HG02885 (cell line): ENCODE data around the gene GRIK4.

ENCODE experiments used
- ATAC-seq: cut with Tn5 transposase; IDR thresholded peaks from one replicate; pipeline ENCODE4 v1.9.1; 2021; ENCODE audit warnings: mild to moderate bottlenecking; ENCODE audit not compliant: unreplicated experiment, poor library complexity

The GRIK4 gene

GRCh38 chr11:120793150-120793549, 281.6 kb downstream of the GRIK4 start:
- ATAC-seq, result no peak

DNA sequence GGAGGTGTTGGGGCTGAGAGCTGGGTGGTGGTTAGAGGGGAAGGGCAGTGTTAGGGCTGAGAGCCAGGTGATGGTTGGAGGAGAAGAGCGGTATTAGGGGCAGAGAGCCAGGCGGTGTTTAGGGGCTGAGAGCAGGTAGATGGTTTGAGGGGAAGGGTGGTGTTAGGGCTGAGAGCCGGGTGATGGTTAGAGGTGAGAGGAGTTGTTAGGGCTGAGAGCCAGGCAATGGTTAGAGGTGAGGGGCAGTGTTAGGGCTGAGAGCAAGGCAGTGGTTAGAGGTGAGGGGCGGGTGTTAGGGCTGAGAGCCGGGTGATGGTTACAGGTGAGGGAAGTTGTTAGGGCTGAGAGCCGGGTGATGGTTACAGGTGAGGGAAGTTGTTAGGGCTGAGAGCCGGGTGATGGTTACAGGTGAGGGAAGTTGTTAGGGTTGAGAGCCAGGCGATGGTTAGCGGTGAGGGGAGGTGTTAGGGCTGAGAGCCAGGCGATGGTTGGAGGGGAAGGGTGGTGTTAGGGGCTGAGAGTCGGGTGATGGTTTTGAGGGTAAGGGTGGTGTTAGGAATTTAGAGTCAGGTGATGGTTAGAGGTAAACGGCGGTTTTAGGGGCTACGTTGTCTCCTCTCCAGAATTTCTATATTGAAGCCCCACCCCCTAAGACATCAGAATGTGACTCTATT, 282.4 kb downstream of the GRIK4 start:
- no peak for ATAC-seq

DNA sequence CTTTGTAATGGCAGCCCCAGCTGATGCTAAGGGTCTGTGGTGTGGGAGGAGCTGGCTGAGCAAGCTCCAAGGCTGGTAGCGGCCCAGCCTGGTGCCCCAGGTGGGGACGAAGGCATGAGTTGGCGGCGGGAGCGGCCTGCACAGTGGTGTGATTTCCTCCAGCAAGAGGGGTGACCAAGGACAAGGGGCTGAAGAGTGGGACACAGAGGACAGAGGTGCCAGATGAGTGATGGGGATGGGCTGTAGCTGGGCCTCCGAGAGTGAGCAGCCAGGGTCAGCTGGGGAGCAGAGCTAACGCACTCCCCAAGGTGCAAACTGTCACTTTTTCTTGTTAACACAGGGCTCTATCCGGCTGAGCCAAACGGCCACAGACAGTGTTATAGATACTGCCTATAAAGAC, 283.2 kb downstream of the GRIK4 start:
- ATAC-seq, result no peak

GRCh38 chr11:120795185-120795584, 283.6 kb downstream of the GRIK4 start:
- no peak for ATAC-seq

DNA sequence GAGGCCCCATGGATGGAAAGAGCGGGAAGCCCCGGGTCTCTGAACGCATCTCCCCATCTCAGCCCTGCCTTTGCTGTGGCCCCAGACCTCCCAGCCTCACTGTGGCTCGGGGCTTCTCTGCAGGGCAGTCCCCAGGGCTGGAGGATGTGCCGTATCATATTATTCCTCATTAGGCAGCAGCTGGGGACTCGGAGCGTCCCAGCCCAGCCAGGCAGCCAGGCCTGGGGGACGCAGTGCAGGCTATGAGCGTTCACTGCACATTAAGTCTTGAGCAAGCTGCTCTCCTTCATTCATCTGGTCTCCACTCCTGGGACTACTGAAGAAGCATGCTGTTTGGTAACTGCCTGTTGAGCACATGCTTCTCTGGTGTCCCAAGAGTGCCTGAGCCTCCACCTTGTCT, 285.6 kb downstream of the GRIK4 start:
- ATAC-seq, result no peak

DNA sequence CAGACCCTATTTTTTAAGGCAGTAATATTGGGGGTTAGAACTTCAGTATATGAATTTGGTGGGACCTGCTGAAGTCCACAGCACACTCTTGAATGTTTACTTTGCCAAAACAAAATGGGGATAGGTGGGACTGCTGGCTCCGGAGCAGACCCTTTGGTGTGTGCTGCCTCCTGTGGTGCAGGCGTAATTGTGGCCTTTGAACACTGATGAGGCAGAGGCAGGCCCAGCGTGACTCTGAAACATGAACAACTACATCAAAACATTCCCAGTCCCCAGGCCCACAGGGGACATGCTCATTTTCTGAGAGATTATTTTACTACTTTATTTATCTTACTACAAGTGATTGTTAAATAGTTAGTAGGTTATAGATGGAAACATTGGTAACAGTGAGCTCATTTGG, 287.3 kb downstream of the GRIK4 start:
- ATAC-seq, result no peak

DNA sequence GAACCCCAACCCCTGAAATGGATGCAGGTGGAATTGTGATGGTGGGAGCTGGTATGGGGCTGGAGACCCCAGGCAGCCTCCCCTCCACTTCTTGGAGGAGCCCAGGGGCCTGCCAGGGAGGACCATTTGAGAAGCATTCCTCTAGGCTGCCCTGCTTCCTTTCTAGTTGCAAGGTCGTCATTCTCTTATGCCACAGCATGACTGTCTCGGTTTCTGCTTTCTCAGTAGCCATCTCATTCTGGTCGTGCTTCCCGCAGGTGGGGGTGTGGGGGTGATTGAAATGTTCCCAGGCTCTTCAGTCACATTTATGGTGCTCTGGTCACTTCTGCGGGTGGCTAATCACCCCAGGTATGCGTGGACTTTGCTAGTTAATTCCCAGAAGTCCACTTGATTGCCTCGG, 288.7 kb downstream of the GRIK4 start:
- no peak for ATAC-seq

DNA sequence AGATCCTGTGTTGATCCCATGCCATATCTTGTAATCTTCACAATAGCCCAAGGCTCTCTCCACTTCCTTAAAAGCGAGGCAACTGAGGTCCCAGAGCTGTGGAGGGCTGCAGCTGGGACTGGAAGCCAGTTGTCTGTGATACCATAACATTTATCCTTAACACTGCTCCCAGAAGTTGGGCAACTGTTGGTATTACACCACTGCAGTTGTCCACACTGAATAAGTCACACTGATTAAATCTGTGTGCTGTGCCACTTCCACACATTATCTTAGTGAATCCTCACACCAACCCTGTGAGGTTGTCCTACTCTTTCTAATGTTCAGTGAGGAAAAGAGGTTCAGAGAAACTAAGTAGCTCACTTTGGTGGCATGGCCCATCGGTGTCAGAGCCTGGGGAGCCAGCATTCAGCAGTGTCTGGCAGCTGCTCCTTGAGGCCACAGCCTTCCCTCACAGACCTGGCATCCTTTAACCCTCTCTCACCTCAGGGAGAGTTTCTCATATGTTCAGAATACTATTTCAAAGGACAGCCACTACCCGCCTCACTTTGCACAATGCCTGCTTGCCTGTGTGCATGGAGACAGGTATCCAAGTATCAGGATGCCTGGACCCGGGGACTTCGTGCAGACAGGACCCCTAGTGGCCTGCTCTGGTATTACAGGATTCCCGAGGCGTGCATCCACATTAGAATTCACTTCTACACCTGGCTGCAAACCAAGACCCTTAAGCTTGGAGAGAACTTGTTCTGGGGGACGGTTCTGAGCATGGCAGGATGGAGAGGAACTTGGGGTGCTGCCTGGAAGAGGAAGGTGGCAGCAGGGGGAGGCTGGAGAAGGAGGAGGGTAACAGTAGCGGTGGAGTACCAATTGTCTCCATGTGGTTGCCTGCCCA, 290.5 kb downstream of the GRIK4 start:
- ATAC-seq, result no peak

DNA sequence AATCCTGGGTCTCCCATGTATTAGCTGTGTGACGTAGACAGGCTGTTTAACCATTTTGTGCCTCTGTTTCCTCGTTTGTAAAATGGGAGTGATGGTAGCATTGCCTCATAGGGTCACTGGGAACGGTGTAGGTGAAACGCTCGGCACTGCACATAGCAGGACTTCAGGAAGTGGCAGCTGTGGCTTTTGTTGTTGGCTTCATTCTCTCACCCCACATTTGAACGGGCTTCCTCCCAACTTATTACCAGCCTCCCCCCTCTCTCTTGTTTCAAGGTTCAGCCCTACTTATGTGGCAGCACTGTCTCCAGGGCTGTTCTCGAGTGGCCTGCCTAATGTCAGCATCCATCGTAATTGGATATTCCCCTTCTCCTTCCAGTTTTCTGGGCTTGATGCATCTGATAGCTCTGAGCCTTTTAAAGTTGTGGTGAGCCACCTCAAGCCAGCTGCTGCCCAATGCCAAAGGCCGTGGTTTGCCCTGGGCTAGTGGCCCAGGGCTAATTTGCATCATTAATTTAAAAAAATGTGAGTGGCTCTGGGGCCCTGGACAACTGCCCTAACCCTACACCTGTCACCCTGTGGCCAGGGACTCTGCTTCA, 294.5 kb downstream of the GRIK4 start:
- ATAC-seq, result no peak

DNA sequence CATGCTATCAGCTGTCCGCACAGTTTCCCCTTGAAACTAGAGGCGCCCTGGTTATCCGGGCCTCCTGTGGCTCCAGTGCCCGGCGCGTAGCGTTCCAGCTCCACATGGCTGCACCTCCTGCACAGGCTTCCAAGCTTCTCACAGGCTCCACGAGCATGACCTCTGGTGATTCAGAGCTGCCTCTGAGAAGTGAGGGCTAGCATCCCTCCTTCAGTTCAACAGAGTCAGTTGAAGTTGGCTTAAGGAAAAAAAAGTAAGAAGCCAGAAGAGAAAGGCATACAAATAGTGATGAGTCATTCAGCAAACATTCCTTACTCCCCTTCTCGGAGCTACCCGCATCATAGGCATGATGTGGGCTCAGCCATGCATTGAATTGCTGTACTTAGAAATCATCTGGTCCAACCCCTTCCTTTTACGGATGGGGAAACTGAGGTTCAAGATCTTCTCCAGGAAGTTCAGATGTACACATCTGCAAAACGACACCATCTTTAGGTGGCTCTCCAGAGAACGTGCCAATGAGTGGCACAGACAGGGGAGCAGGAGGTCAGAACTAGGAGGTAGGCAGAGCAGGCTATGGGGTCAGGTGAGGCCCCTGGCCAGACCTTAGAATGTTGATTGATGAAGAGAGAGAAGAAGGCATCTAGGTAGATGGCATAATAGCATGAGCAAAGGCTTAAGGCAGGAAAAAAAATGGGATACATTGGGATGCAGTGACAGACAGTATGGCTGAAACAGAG, 296.0 kb downstream of the GRIK4 start:
- no peak for ATAC-seq

DNA sequence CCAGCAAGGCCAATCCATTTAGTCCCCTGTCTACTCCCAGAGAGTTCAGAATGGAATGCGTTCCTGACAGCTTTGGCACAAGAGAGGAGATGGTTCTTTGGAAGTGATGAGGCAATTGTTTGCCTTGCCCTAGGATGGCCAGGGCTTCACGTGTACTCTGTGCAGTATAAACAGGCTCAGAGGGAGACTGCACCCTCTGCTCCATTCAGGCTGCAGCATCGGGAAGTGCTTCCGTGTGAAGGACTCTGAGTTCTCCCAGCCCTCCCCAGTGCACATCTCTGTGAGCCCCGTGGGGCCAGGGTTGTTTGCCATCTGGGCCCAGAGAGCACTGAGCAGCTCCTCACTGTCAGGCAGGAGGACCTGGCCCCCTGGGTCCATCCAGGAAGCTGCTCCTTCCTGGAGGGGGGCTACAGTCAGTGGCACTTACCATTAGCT, 297.1 kb downstream of the GRIK4 start:
- no peak for ATAC-seq

- no peak for ATAC-seq
Observed at GRCh38 chr11:120810251-120810650, 298.7 kb downstream of the GRIK4 start.

GRCh38 chr11:120811199-120811598, 299.7 kb downstream of the GRIK4 start:
- ATAC-seq, result no peak

GRCh38 chr11:120811731-120812130, 300.2 kb downstream of the GRIK4 start:
- no peak for ATAC-seq

DNA sequence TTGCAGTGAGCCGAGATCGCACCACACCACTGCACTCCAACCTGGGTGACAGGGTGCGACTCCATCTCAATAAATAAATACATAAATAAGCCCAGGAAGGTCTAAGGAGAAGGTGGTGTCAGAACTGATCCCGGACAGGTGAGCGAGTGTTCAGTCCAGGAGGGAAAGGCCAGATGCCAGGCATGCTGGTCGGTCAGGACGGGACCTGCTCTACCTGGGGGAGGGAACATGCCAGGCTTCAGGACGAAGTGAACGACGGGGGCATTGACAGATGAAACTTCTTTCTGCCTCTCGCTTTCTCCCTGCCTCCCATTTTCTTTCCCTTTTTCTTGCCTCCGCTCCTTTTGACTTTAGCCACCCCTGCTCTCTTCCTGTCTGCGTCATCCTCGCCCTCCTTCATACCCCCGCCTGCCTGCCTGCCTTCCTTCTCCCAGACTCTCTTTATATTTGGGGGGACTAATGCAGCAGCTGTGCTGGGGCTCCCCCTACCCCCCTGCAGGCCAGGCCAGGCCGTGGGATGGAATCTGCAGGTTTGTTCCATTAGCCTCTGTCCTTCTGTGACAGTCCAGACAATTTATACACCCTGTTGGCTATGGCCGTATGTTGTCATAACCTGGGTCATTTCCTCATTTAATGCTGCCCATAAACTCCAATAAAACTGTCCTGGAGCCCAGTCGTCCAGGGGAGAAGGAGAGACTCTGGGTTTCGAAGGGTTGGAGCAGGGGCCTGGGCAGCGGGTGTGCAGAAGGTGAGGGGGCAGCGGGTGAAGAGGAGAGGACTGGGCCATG, 303.2 kb downstream of the GRIK4 start:
- no peak for ATAC-seq

DNA sequence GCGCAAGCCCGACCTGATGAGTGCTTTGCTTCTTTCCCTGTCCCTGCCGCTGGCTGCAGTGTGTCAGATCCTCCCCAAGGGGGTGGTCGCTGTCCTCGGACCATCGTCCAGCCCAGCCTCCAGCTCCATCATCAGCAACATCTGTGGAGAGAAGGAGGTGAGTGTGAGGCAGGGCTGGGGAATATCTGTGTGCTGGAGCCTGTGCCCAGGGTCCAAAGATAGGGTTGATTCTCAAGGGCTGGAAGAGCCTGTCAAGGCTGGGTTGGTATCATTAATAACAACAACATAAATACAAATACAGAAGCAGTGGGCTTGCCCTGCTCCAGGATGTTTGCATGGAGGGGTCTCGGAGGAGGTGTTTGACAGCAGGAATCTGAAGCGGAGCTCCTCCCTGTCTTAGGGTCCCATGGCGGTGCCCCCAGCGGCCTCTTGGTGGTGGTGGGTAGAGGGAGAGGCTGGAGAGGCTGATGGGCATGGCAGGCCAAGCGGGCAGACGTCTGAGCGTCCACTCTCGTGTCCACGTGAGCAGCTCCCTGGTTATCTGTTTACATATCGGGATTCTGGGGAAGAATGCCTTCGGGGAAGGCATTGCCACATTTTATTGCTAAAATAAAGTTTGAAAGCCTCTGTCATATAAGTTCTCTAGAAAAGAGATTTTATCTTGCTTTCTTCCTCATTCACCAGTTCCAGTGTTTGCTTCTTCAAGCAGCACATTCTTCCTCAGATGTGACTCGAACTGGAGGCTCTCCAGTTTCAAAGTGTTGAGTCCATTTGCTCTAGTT, 304.0 kb downstream of the GRIK4 start:
- ATAC-seq, result no peak

GRCh38 chr11:120816176-120816575, 304.6 kb downstream of the GRIK4 start:
- no peak for ATAC-seq

DNA sequence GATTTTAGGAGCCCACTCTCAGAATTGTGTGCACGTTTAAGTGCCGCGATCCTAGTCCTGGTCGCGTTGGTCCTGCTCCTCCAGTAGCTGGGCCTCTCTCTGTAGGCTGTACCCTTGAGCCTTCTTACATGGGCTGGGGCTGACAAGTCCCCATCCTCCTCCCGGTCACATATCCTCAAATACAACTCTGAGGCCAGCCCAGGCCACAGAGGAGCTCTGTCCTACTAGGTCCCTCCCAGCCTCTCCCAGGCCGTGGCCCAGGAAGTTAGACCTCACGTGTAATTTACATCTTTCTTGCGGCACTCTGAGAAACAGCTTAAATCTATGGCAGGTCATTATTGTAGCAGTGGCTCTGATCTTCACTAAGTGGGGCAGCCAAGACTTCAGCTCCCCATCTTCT, 305.2 kb downstream of the GRIK4 start:
- no peak for ATAC-seq

- ATAC-seq, result no peak
Observed at GRCh38 chr11:120817158-120817557, 305.6 kb downstream of the GRIK4 start.
